Measurements from ENCODE around the gene PKN2. TPM values are rescaled to one million over a fixed set of nuclear protein-coding genes. Genes with fewer than 3 reads are reported as not detected.
"Not testable (repeated sequence)": the region's sequence is repeated elsewhere in the genome, so short reads cannot be mapped to it uniquely, and the experiment has no call there.

The PKN2 gene
- polyA plus RNA-seq, 3 donors, result 6.9 to 23.0 (median 8.7) TPM

DNA sequence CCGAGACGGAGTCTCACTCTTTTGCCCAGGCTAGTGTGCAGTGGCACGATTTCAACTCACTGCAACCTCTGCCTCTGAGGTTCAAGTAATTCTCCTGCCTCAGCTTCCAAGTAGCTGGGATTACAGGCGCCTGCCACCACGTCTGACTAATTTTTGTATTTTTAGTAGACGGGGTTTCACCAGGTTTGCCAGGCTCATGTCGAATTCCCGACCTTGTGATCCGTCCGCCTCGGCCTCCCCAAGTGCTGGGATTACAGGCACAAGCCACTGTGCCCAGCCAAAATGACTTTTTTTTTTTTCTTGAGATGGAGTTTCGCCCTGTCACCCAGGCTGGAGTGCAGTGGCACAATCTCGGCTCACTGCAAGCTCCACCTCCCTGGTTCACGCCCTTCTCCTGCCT lies 185.6 kb downstream of the PKN2 start:
- peaks cover 2 to 22% of the 10 kb centered on the region in 2 donors for H3K36me3 Mint-ChIP-seq
- peaks cover 23% of the 10 kb centered on the region for H3K4me1 Mint-ChIP-seq

DNA sequence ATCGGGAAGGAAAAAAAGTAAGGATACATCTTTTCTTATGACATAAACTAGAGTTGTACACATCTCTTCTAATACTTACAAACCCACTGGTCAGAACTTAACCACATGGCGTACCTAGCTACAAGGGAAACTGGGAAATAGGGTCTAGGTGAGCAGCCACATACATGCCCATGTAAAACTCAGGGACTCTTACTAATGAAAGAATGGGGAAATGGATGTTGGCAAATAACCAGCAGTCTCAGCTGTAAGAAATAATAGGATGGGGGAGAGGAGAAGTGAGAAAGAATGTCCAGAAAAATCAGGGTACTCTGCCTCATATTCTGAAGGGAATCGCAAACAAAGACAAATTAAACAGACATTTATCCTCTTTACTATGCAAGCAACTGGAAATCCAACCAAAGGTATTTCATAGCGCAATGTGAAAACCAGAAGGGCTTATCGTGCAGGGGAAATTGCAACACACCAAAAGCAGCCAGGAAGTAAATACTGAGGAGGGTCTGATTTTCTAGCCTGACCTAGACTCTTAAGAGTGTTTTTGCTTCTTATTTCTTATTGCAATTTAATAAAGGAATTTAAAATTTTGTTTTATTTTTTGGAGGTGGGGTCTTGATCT lies 189.8 kb downstream of the PKN2 start:
- Histone ChIP-seq H3K4me3 (replicated peaks in 1 of 3; ENCODE audit: low read depth in 2 of 3, low read length in 3 of 3) (peak overlapping the region in 2 of 3 experiments; percentile 50 to 64), H3K27ac (ENCODE audit: low read depth in 1 of 2, low read length in 2 of 2) (peak overlapping the region in 1 of 2 donors; percentile 63), H3K36me3 (replicated peaks in 1 of 2; ENCODE audit: control insufficient read depth in 1 of 2, insufficient read depth in 2 of 2, low read length in 2 of 2) (peaks cover 14 to 29% of the 10 kb centered on the region in 2 donors), H3K4me1 (ENCODE audit: control insufficient read depth in 1 of 2, insufficient read depth in 2 of 2, low read length in 2 of 2) (peaks cover 14 to 21% of the 10 kb centered on the region in 2 donors), H2AFZ (ENCODE audit: insufficient read depth, low read depth, low read length, poor library complexity, severe bottlenecking) (no peak overlapping the region), H4K20me1 (ENCODE audit: insufficient read depth, low read length) (peaks cover 99% of the 10 kb centered on the region), H3K4me2 (replicated peaks; ENCODE audit: extremely low read depth, low read length, poor library complexity, severe bottlenecking) (peak overlapping the region; percentile 73), H3K79me2 (ENCODE audit: insufficient read depth, low read length) (peaks cover 99% of the 10 kb centered on the region), H3K9ac (ENCODE audit: insufficient read depth, low read length, poor library complexity, severe bottlenecking) (no peak overlapping the region), H3K9me3 (replicated peaks in 1 of 2; ENCODE audit: control insufficient read depth in 1 of 2, insufficient read depth in 1 of 2, low read length in 2 of 2) (no peaks in the 10 kb centered on the region), H3K27me3 (ENCODE audit: control insufficient read depth in 2 of 2, insufficient read depth in 2 of 2, low read length in 2 of 2) (no peaks in the 10 kb centered on the region)
- peak; percentile 24 to 56 (median 45) for DNase-seq
- Mint-ChIP-seq H3K27me3 (ENCODE audit: low read depth in 3 of 3) (no peaks in the 10 kb centered on the region), H3K36me3 (peaks cover 8 to 34% of the 10 kb centered on the region in 2 donors), H3K4me1 (peaks cover 19% of the 10 kb centered on the region), H3K4me3 (peak overlapping the region; percentile 37 to 77), H3K27ac (peak overlapping the region; percentile 51 to 89 (median 63)), H3K9me3 (peaks cover 0 to 2% (median 0%) of the 10 kb centered on the region in 7 donors)
- WGBS (ENCODE audit: insufficient coverage), result no CpG with 5 or more reads among the region's 5 CpGs
- intact Hi-C loops (cut with micrococcal nuclease), result no loop called here
- TF ChIP-seq, protein P1, sequence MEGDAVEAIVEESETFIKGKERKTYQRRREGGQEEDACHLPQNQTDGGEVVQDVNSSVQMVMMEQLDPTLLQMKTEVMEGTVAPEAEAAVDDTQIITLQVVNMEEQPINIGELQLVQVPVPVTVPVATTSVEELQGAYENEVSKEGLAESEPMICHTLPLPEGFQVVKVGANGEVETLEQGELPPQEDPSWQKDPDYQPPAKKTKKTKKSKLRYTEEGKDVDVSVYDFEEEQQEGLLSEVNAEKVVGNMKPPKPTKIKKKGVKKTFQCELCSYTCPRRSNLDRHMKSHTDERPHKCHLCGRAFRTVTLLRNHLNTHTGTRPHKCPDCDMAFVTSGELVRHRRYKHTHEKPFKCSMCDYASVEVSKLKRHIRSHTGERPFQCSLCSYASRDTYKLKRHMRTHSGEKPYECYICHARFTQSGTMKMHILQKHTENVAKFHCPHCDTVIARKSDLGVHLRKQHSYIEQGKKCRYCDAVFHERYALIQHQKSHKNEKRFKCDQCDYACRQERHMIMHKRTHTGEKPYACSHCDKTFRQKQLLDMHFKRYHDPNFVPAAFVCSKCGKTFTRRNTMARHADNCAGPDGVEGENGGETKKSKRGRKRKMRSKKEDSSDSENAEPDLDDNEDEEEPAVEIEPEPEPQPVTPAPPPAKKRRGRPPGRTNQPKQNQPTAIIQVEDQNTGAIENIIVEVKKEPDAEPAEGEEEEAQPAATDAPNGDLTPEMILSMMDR (IDR thresholded peaks at IDR 0.05), result no peak

More for the DNA sequence above, 185.6 kb downstream of the PKN2 start:
- intact Hi-C loops (cut with micrococcal nuclease); H3K9me3 Mint-ChIP-seq; H3K4me3 Mint-ChIP-seq; DNase-seq; H3K27me3 ChIP-seq (ENCODE audit: control insufficient read depth in 2 of 2, insufficient read depth in 2 of 2, low read length in 2 of 2); H3K9me3 ChIP-seq (replicated peaks in 1 of 2; ENCODE audit: control insufficient read depth in 1 of 2, insufficient read depth in 1 of 2, low read length in 2 of 2); H3K4me3 ChIP-seq (replicated peaks in 1 of 3; ENCODE audit: low read depth in 2 of 3, low read length in 3 of 3); H2AFZ ChIP-seq (ENCODE audit: insufficient read depth, low read depth, low read length, poor library complexity, severe bottlenecking); H3K9ac ChIP-seq (ENCODE audit: insufficient read depth, low read length, poor library complexity, severe bottlenecking); H3K27ac ChIP-seq (ENCODE audit: low read depth in 1 of 2, low read length in 2 of 2); H3K4me2 ChIP-seq (replicated peaks; ENCODE audit: extremely low read depth, low read length, poor library complexity, severe bottlenecking); H3K27me3 Mint-ChIP-seq (ENCODE audit: low read depth in 3 of 3): not testable (repeated sequence)
- Histone ChIP-seq H3K36me3 (replicated peaks in 1 of 2; ENCODE audit: control insufficient read depth in 1 of 2, insufficient read depth in 2 of 2, low read length in 2 of 2) (peaks cover 0 to 17% of the 10 kb centered on the region in 2 donors), H3K79me2 (ENCODE audit: insufficient read depth, low read length) (peaks cover 99% of the 10 kb centered on the region), H4K20me1 (ENCODE audit: insufficient read depth, low read length) (peaks cover 98% of the 10 kb centered on the region), H3K4me1 (ENCODE audit: control insufficient read depth in 1 of 2, insufficient read depth in 2 of 2, low read length in 2 of 2) (peaks cover 14 to 16% of the 10 kb centered on the region in 2 donors)
- peak overlapping the region in 4 of 7 donors; percentile 18 to 74 (median 48) for H3K27ac Mint-ChIP-seq
- WGBS (ENCODE audit: insufficient coverage), result over 99% methylated on average over 13 of the region's 14 CpGs

All from CD14-positive monocyte (primary cell).